GM12875 (cell line): ENCODE measurements around the gene MTNR1A.

Experiments used
- H3K4me3 ChIP-seq: one replicate; pipeline ENCODE4 v1.5.1; 2011; ENCODE audit warnings: low read depth, low read length, control low read depth
- CTCF ChIP-seq: IDR thresholded peaks from 2 replicates; pipeline ENCODE4 v1.5.1; 2011; ENCODE audit warnings: low read depth, mild to moderate bottlenecking, control low read depth, inconsistent platforms, low read length, moderate library complexity, borderline replicate concordance; ENCODE audit not compliant: insufficient read depth

Gene MTNR1A

DNA sequence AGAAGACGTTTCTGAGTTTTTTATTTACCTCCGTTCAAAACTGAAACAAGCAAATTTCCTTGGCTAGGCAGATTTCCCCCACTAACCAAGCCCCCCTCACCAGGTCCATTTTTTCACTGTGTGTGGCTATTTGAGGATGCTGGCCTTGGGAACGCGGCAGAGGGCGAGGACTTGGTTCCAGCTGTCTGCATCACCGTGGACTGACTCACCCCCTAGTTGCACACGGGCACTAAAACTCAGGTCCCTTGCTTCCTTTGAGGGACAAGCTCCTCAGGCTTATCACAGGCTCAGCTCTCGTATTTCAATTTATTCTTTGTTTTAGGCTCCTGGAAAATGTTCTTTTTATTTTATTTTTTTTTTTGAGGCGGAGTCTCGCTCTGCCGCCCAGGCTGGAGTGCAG is 8.4 kb upstream of the MTNR1A start:
- no peak for TF ChIP-seq CTCF
- no peak overlapping the region for H3K4me3 ChIP-seq

DNA sequence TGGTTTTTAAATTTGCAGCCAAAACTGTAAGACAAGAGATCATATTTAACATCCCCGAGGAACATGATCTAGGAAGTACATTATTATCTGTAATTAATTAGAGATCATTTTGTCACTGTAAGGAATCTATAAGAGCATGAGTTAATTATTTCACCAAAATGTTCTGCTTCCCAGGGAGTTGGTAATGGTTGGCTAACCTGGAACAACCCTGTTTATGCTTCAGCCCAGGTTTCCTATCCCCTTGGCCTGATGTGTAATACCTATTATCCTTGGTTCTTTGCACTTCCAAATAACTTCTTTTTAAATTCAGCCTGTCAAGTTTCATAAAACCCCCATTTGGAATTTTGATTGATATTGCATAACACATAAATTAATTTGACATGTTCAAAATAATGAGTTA is 6.4 kb upstream of the MTNR1A start:
- no peak for TF ChIP-seq CTCF

GRCh38 chr4:186560647-186561046 is 5.3 kb upstream of the MTNR1A start:
- no peak overlapping the region for H3K4me3 ChIP-seq
- TF ChIP-seq CTCF, result no peak

More for the DNA sequence above, 6.4 kb upstream of the MTNR1A start:
- no peak overlapping the region for H3K4me3 ChIP-seq

GRCh38 chr4:186557486-186557885 is 2.1 kb upstream of the MTNR1A start:
- no peak for TF ChIP-seq CTCF
- H3K4me3 ChIP-seq, result no peak overlapping the region

DNA sequence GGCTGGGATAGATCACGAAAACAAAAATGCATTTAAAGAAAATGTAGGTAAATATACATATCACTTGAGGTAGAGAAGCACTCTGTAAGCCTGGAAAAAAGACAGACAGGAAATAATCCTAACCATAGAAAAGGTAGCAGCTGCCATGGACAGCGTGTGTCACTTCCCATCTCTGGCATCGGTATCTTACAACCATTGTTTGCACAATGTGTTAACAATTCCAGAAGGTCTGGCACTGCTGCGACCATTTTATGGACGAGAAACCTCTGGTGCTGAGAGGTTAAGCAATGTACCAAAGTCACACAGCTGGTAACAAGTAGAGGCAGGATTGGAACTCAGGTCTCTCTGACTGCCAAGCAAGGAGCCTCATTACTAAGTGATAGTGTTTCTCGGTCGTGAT is 1.7 kb upstream of the MTNR1A start:
- no peak for TF ChIP-seq CTCF
- no peak overlapping the region for H3K4me3 ChIP-seq

- H3K4me3 ChIP-seq, result no peak overlapping the region
- TF ChIP-seq CTCF, result no peak
Measured at GRCh38 chr4:186554539-186554913, 841 bp downstream of the MTNR1A start.

DNA sequence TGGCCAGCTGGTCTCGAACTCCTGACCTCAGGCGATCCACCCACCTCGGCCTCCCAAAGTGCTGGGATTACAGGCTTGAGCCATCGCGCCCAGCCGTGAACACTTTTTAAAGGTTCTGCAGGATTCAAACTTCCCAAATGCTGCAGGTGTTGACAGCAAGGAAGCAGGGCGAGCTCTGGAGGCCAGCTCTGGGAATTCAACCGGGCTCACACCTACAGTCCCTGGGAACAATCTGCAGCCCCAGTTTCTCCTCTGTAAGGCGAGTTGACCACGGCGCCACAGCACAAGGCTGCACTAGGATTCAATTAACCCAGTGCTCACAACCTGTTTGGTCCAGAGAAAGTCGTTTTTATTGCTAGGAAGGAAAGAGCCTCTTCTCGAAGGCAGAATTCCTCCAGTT is 1.6 kb downstream of the MTNR1A start:
- TF ChIP-seq CTCF, result no peak
- H3K4me3 ChIP-seq, result no peak overlapping the region
